Muscle layer of colon (tissue), 2 donors: ENCODE data around the gene MMP2.

Experiments used
- H3K27ac ChIP-seq: one replicate; pipeline ENCODE4 v1.7.0; 2013; ENCODE audit warnings: low read depth, mild to moderate bottlenecking, low read length, moderate library complexity
- H3K27me3 ChIP-seq, 2 donors: one replicate each; pipeline ENCODE4 v1.7.0; 2013; ENCODE audit warnings: low read length in 2 of 2, mild to moderate bottlenecking in 2 of 2; ENCODE audit not compliant: insufficient read depth in 2 of 2, control insufficient read depth in 1 of 2
- H3K36me3 ChIP-seq: one replicate; pipeline ENCODE4 v1.7.0; 2013; ENCODE audit warnings: mild to moderate bottlenecking, low read length; ENCODE audit not compliant: insufficient read depth
- H3K4me1 ChIP-seq: one replicate; pipeline ENCODE4 v1.7.0; 2013; ENCODE audit warnings: mild to moderate bottlenecking, low read length; ENCODE audit not compliant: insufficient read depth
- H3K4me3 ChIP-seq, 2 donors: one replicate each; pipeline ENCODE4 v1.7.0; 2013; ENCODE audit warnings: low read length in 2 of 2, low read depth in 1 of 2, mild to moderate bottlenecking in 1 of 2, moderate library complexity in 1 of 2
- H3K9ac ChIP-seq: one replicate; pipeline ENCODE4 v1.7.0; 2013; ENCODE audit warnings: low read length
- H3K9me3 ChIP-seq: one replicate; pipeline ENCODE4 v1.7.0; 2013; ENCODE audit warnings: mild to moderate bottlenecking, low read length
- donor health status: abdominal sarcoma.
- donor health status: Adenocarcinoma of cecum.

The MMP2 gene

DNA sequence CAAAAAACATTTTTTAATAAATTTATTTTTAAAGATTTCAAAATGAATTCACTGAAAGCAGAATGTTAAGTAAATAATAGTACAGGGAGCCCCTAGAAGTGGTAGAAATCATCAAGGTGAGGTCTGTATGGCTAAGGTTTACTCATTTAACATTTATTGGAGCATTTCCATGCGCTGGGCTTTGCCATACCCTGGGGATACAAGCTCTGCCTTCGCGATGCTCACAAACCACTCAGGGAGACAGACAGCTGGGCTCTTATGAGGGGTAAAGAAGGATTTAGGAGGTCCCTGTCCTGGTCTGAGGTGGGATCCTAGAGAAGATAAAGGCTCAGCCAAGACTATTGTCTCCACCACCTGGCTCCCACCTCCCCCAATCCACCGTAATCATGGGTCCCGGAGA is 18.6 kb downstream of the MMP2 start:
- Histone ChIP-seq H3K9me3 (no peaks in the 10 kb centered on the region), H3K36me3 (peaks cover 23% of the 10 kb centered on the region), H3K4me3 (no peak overlapping the region), H3K4me1 (peaks cover 44% of the 10 kb centered on the region), H3K9ac (no peak overlapping the region), H3K27ac (no peak overlapping the region), H3K27me3 (no peaks in the 10 kb centered on the region)

DNA sequence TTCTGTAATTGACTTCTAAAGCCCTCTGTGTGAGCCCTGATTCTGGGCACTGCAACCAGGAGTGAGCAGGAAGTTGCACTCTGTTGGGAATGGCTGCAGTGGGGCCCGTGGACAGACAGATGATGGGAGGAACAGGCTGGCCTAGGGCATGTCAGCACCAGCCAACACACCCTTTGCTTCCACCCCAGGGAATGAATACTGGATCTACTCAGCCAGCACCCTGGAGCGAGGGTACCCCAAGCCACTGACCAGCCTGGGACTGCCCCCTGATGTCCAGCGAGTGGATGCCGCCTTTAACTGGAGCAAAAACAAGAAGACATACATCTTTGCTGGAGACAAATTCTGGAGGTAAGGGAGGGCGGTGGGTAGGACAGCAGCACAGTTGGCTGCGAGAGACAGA is 19.1 kb downstream of the MMP2 start:
- H3K36me3 ChIP-seq = peaks cover 18% of the 10 kb centered on the region
- peaks cover 49% of the 10 kb centered on the region for H3K4me1 ChIP-seq

DNA sequence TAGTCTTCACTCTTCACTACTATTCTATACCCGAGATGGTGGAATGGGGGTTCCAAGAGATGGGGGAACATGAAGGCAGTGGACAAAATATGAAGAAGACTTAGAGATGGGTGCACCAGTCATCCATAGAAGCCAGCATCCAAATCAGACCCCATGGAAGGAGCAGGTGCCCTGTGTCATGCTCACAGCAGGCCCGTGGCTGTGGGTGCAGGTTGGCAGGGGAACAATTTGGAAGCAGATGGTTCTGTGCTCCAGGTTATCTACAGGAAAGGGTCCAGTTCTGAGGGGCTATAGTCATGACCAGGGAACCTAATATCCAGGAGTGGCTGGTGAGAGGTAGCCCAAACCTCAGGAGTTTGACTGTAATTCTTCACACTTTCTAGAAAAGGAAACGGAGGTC is 20.3 kb downstream of the MMP2 start:
- Histone ChIP-seq H3K4me3 (no peak overlapping the region), H3K9ac (no peak overlapping the region), H3K4me1 (peaks cover 57% of the 10 kb centered on the region), H3K36me3 (peaks cover 7% of the 10 kb centered on the region), H3K27me3 (no peaks in the 10 kb centered on the region), H3K9me3 (no peaks in the 10 kb centered on the region), H3K27ac (no peak overlapping the region)

More for the DNA sequence above, 19.1 kb downstream of the MMP2 start:
- Histone ChIP-seq H3K27ac (no peak overlapping the region), H3K9ac (no peak overlapping the region), H3K4me3 (no peak overlapping the region), H3K27me3 (no peaks in the 10 kb centered on the region), H3K9me3 (no peaks in the 10 kb centered on the region)

DNA sequence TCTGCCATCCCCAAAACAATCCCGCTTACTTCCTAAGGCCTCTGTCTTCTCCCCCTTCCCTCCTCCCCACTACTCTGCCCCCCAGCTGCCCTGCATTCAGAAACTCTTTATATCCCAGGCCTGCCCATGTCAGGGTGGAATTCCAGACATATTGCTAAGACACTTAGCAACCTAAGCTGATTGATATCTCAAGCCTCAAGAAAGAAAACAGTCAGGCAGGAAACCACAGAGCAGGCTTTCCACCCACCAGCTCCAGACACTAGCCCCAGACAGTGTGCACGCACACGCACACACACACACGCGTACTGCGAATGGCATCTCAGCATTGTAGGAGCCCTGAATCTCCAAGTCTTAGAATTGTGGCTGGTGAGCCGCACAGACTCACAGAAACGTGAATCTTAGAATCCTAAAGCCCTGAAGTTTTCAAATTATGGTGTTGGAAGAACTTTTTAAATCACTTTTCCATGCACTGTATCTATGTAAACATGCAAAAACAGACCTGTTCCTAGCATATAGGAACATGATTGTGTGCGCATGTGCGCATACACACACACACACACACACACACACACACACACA is 21.0 kb downstream of the MMP2 start:
- no peaks in the 10 kb centered on the region for H3K9me3 ChIP-seq
- H3K4me1 ChIP-seq = peaks cover 49% of the 10 kb centered on the region
- H3K4me3 ChIP-seq = no peak overlapping the region
- H3K27ac ChIP-seq = no peak overlapping the region
- H3K27me3 ChIP-seq = no peaks in the 10 kb centered on the region
- peaks cover 7% of the 10 kb centered on the region for H3K36me3 ChIP-seq
- no peak overlapping the region for H3K9ac ChIP-seq

DNA sequence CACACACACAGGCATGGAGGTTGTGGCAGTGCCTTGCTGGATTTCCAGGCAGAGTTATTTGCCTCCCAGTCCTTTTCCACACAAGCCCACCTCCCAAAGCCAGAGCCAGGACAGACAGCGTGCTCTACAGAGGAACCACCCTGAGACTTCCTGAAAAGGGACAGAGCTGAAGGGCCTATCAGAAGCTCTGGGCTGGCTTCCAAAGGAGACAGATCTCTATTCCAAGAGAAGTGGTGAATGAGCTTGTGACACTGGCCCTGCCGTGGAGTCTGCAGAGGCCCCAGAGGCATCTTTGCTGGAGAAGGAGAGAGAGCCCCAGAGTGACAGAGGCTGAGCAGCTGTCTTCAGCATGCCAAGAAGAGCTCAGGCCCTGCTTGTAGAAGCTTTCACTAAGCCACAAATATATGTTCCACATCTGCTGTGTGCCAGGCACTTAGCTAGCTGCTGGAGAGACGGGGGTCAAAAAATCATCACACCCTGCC is 21.6 kb downstream of the MMP2 start:
- Histone ChIP-seq H3K4me3 (no peak overlapping the region), H3K9me3 (no peaks in the 10 kb centered on the region), H3K9ac (no peak overlapping the region), H3K27ac (no peak overlapping the region), H3K27me3 (no peaks in the 10 kb centered on the region), H3K4me1 (peaks cover 47% of the 10 kb centered on the region), H3K36me3 (peaks cover 7% of the 10 kb centered on the region)

DNA sequence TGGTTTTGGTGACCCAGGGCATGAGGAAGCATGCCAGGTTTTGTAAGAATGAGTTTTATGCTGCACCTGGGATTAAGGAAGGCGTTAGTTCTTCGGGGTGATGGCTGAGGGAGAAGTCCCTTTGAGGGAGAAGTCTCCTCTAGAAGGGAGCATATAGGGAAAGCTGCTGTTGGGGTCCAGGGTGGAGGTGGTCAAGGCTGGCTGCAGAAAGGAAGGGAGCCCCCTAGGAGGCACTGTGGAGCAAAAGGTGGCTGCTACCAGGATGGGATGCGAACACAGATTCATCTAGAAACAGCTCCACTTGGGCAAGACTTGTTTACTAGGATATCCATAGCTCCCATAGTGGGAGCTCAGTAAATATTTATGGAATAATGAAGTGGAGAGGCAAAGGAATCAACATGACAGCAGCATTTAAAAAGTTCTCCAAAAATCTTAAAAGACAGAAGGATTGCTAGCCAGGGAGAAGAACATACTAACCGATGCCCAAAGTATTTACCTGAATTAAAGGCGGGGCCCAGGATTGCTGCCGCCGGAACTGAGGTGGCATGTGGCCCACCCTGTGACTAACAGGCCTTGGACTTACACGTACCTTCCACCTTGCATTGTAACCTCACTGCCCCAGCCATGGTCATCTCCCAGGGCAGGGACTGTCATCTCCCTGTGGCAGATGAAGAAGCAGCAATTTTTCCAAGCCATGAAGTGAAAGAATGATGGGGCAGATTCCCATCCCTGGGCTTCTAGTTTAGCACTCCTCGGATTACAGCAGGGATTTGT is 22.7 kb downstream of the MMP2 start:
- H3K27me3 ChIP-seq = no peaks in the 10 kb centered on the region
- H3K4me1 ChIP-seq = peaks cover 47% of the 10 kb centered on the region
- H3K9ac ChIP-seq = no peak overlapping the region
- H3K27ac ChIP-seq = no peak overlapping the region
- H3K36me3 ChIP-seq = peaks cover 7% of the 10 kb centered on the region
- H3K4me3 ChIP-seq = no peak overlapping the region
- H3K9me3 ChIP-seq = no peaks in the 10 kb centered on the region

DNA sequence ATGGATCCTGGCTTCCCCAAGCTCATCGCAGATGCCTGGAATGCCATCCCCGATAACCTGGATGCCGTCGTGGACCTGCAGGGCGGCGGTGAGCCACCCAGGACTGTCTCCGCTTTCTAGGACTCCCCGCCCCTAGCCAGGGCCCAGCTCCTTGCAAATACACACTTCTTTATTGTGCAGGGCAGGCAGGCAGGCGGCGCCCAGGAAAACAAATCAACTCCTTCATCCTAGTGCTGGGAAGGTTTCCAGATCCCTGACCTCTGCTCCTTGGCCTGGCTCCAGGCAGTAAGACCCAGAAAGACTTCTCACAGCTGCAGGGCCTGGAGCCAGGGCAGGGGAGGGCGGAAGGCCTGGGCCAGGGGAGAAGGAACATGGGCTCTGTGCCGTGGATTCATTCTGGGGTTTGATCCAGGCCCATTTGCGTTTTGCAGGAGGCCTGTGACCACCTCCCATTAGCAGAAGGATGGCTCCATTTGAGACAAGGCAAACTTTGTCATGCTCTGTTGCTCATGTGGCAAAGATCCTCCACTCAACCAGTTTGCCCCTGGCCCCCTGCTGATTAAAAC is 23.9 kb downstream of the MMP2 start:
- Histone ChIP-seq H3K4me3 (no peak overlapping the region), H3K27me3 (no peaks in the 10 kb centered on the region), H3K4me1 (peaks cover 47% of the 10 kb centered on the region), H3K9ac (no peak overlapping the region), H3K27ac (peak overlapping the region; percentile 27), H3K9me3 (no peaks in the 10 kb centered on the region), H3K36me3 (peaks cover 7% of the 10 kb centered on the region)

DNA sequence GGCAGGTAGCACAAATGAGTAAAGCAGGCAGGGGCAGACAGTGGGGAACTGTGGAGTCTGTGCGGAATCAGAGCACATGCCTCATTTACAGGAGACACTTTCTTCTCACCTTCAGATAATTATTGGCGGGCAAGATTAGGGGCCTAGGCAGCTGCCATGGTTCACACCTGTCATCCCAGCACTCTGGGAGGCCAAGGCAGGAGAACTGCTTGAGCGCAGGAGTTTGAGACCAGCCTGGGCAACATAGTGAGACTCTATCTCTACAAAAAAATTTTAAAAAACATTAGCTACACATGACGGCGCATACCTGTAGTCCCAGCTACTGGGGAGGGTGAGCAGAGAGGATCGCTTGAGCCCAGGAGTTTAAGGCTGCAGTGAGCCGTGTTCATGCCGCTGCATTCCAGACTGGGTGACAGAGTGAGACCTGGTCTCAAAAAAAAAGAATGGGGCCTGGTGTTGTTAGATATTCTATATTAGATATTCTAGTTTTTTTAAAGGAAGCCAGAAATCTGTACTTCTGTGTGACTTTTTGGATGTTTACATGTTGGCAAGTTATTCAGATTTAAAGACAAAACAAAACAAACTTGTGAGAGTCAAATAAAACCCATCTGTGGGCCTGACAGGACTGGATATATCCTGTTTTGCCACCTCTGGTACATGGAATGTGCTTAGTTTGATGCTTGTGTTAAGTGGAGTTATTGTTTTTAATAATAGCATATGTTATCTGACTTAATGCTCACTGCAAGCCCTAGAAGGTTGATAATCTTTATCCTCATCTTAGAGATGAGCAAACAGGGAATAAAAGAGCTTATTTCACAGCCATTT is 24.9 kb downstream of the MMP2 start:
- Histone ChIP-seq H3K27ac (no peak overlapping the region), H3K4me1 (peaks cover 53% of the 10 kb centered on the region), H3K27me3 (no peaks in the 10 kb centered on the region), H3K9ac (no peak overlapping the region), H3K9me3 (no peaks in the 10 kb centered on the region), H3K4me3 (no peak overlapping the region), H3K36me3 (no peaks in the 10 kb centered on the region)

DNA sequence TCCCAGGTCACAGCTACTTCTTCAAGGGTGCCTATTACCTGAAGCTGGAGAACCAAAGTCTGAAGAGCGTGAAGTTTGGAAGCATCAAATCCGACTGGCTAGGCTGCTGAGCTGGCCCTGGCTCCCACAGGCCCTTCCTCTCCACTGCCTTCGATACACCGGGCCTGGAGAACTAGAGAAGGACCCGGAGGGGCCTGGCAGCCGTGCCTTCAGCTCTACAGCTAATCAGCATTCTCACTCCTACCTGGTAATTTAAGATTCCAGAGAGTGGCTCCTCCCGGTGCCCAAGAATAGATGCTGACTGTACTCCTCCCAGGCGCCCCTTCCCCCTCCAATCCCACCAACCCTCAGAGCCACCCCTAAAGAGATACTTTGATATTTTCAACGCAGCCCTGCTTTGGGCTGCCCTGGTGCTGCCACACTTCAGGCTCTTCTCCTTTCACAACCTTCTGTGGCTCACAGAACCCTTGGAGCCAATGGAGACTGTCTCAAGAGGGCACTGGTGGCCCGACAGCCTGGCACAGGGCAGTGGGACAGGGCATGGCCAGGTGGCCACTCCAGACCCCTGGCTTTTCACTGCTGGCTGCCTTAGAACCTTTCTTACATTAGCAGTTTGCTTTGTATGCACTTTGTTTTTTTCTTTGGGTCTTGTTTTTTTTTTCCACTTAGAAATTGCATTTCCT is 26.5 kb downstream of the MMP2 start:
- no peak overlapping the region for H3K9ac ChIP-seq
- H3K9me3 ChIP-seq = no peaks in the 10 kb centered on the region
- no peak overlapping the region for H3K27ac ChIP-seq
- peaks cover 4% of the 10 kb centered on the region in 2 donors for H3K27me3 ChIP-seq
- peaks cover 40% of the 10 kb centered on the region for H3K4me1 ChIP-seq
- no peaks in the 10 kb centered on the region for H3K36me3 ChIP-seq
- no peak overlapping the region for H3K4me3 ChIP-seq

DNA sequence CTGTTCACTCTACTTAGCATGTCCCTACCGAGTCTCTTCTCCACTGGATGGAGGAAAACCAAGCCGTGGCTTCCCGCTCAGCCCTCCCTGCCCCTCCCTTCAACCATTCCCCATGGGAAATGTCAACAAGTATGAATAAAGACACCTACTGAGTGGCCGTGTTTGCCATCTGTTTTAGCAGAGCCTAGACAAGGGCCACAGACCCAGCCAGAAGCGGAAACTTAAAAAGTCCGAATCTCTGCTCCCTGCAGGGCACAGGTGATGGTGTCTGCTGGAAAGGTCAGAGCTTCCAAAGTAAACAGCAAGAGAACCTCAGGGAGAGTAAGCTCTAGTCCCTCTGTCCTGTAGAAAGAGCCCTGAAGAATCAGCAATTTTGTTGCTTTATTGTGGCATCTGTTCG is 27.1 kb downstream of the MMP2 start:
- Histone ChIP-seq H3K4me1 (peaks cover 34% of the 10 kb centered on the region), H3K27ac (no peak overlapping the region), H3K9ac (no peak overlapping the region), H3K4me3 (no peak overlapping the region), H3K27me3 (peaks cover 4% of the 10 kb centered on the region in 2 donors), H3K9me3 (no peaks in the 10 kb centered on the region), H3K36me3 (no peaks in the 10 kb centered on the region)

DNA sequence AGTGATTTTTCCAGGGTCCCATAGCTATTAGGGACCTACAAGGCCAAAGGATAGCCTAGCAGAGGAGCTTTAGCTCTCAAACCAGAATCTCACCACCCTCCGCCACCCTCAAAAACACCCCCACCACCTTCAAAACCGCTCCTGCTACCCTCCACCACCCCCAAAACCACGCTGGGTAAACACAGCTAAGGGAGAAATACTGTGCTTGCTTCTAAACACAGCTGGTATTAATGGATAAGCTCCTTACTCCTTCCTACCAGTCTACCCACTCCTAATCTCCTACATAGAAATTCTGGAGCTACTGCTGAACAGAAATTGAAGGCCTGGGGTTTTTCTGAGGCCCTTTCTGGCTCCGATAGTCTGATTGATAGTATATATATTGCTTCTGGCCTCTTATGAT is 27.7 kb downstream of the MMP2 start:
- no peaks in the 10 kb centered on the region for H3K36me3 ChIP-seq
- peaks cover 28% of the 10 kb centered on the region for H3K4me1 ChIP-seq
- no peak overlapping the region for H3K4me3 ChIP-seq
- H3K27ac ChIP-seq = no peak overlapping the region
- no peaks in the 10 kb centered on the region for H3K9me3 ChIP-seq
- no peak overlapping the region for H3K9ac ChIP-seq
- peaks cover 4% of the 10 kb centered on the region in 2 donors for H3K27me3 ChIP-seq
